Endothelial cell of umbilical vein (primary cell): ENCODE data around the gene GGPS1. TPM values are rescaled to one million over a fixed set of nuclear protein-coding genes. Genes with fewer than 3 reads are reported as not detected.

ENCODE experiments used
- BruUV-seq: library from RNA; stranded (reverse); fragments of 400-500 nt; replicated peaks from 2 replicates; lab custom pipeline; 2021; lab: Mats Ljungman, UMichigan
- CTCF ChIA-PET: fragments of 300-600, 350-600 bp; sonication (Branson Sonifier 250); formaldehyde crosslinking; loops from one replicate; lab custom pipeline; 2021; ENCODE audit warnings: antibody characterized with exemption, inconsistent platforms; lab: Charles Lee
- POLR2A ChIA-PET: fragments of 300-600, 350-600 bp; sonication (Branson Sonifier 250); formaldehyde crosslinking; loops from one replicate; lab custom pipeline; 2021; ENCODE audit warnings: antibody characterized with exemption, inconsistent platforms; lab: Charles Lee
- DNase-seq: peaks from one replicate; pipeline ENCODE4 v3.0.0-alpha.2; 2011; ENCODE audit warnings: low read depth, low spot score
- FAIRE-seq: peaks from 2 replicates; lab custom pipeline; 2011; peaks lifted over from hg19 to GRCh38; lab: Jason Lieb, UNC
- H2AFZ ChIP-seq: 2 replicates; pipeline ENCODE4 v1.6.0; 2012; ENCODE audit warnings: low read depth, low read length, control low read depth, inconsistent platforms
- H3K27ac ChIP-seq: 2 replicates; pipeline ENCODE4 v1.5.1; 2011; ENCODE audit warnings: low read depth, mild to moderate bottlenecking, control low read depth, low read length, moderate library complexity; ENCODE audit not compliant: insufficient read depth
- H3K27me3 ChIP-seq, 2 experiments: 2 replicates each; pipeline versions ENCODE4 v1.6.0 to v1.6.1; 2011; ENCODE audit warnings: low read length in 2 of 2, mixed read lengths in 1 of 2; ENCODE audit not compliant: control insufficient read depth in 2 of 2, insufficient read depth in 2 of 2
- H3K36me3 ChIP-seq, 2 experiments: 2 replicates in 1 of 2; 3 replicates in 1 of 2; pipeline ENCODE4 v1.5.1; 2011; ENCODE audit warnings: low read length in 2 of 2, mild to moderate bottlenecking in 1 of 2, moderate library complexity in 1 of 2; ENCODE audit not compliant: control insufficient read depth in 2 of 2, insufficient read depth in 2 of 2; ENCODE audit errors: extremely low read depth in 1 of 2
- H3K4me1 ChIP-seq: 3 replicates; pipeline ENCODE4 v1.5.1; 2011; ENCODE audit warnings: mild to moderate bottlenecking, low read length; ENCODE audit not compliant: control insufficient read depth, insufficient read depth; ENCODE audit errors: extremely low read depth
- H3K4me2 ChIP-seq: 2 replicates; pipeline ENCODE4 v1.6.1; 2011; ENCODE audit warnings: low read length, control low read depth, mixed read lengths; ENCODE audit not compliant: insufficient read depth
- H3K4me3 ChIP-seq, 3 experiments: fragments of 200-600 bp in 1 of 3; sonication (generic), shearing (Covaris generic) in 1 of 3; replicated peaks in 1 of 3; 2 replicates each; pipeline ENCODE4 v1.5.1; 2011 to 2016; ENCODE audit warnings: control low read depth in 3 of 3, low read length in 3 of 3, mild to moderate bottlenecking in 2 of 3, inconsistent platforms in 1 of 3, low read depth in 1 of 3, moderate library complexity in 1 of 3; ENCODE audit not compliant: insufficient read depth in 1 of 3
- H3K79me2 ChIP-seq: 2 replicates; pipeline ENCODE4 v1.6.0; 2012; ENCODE audit warnings: low read length, inconsistent platforms; ENCODE audit not compliant: control insufficient read depth, insufficient read depth
- H3K9ac ChIP-seq: replicated peaks from 2 replicates; pipeline ENCODE3; 2011; ENCODE audit warnings: low read length, control low read depth; ENCODE audit not compliant: insufficient read depth; ENCODE audit errors: extremely low read depth
- H3K9me1 ChIP-seq: replicated peaks from 3 replicates; pipeline ENCODE4 v1.6.0; 2011; ENCODE audit warnings: mild to moderate bottlenecking, low read length; ENCODE audit not compliant: control insufficient read depth, insufficient read depth; ENCODE audit errors: extremely low read depth
- H3K9me3 ChIP-seq: replicated peaks from 2 replicates; pipeline ENCODE4 v1.5.1; 2012; ENCODE audit warnings: low read length, inconsistent platforms; ENCODE audit not compliant: control insufficient read depth, insufficient read depth
- H4K20me1 ChIP-seq: replicated peaks from 2 replicates; pipeline ENCODE3; 2011; ENCODE audit warnings: mild to moderate bottlenecking, low read length; ENCODE audit not compliant: control insufficient read depth, insufficient read depth; ENCODE audit errors: extremely low read depth
- FOS ChIP-seq: IDR thresholded peaks from 2 replicates; pipeline ENCODE4 v1.6.1; 2011; ENCODE audit warnings: mild to moderate bottlenecking, low read length, moderate library complexity, borderline replicate concordance; ENCODE audit not compliant: insufficient read depth
- GATA2 ChIP-seq: IDR thresholded peaks from 2 replicates; pipeline ENCODE4 v1.7.0; 2011; ENCODE audit warnings: low read depth, mild to moderate bottlenecking, moderate library complexity, mixed read lengths, low read length; ENCODE audit not compliant: insufficient read length, insufficient read depth
- JUN ChIP-seq: IDR thresholded peaks from 2 replicates; pipeline ENCODE4 v1.6.1; 2011; ENCODE audit warnings: borderline replicate concordance, low read depth; ENCODE audit not compliant: insufficient read length, insufficient read depth
- MYC ChIP-seq: IDR thresholded peaks from one replicate; pipeline ENCODE4 v1.6.1; 2011; ENCODE audit warnings: mild to moderate bottlenecking, low read depth, low read length
- POLR2A ChIP-seq: IDR thresholded peaks from 2 replicates; pipeline ENCODE4 v1.6.1; 2012; ENCODE audit warnings: low read depth, mild to moderate bottlenecking, control low read depth, low read length
- POLR2AphosphoS5 ChIP-seq: IDR thresholded peaks from 2 replicates; pipeline ENCODE4 v1.6.1; 2012; ENCODE audit warnings: low read depth, mild to moderate bottlenecking, control low read depth, low read length, moderate library complexity; ENCODE audit not compliant: insufficient read depth
- dilution Hi-C: fragments of 300-500 bp; cut with MboI; formaldehyde crosslinking; loops from one replicate; pipeline ENCODE4 v1.15.0; 2019; ENCODE audit warnings: low sequenced_read_pairs; ENCODE audit not compliant: extremely low pct_ligation_motif_present
- intact Hi-C: fragments of 100-400 bp; cut with micrococcal nuclease; formaldehyde crosslinking; loops from one replicate; pipeline ENCODE4 v1.10.0; 2022
- polyA plus RNA-seq, 4 experiments: library from polyadenylated mRNA; depleted of rRNA in 3 of 4; stranded (reverse) in 3 of 4; unstranded in 1 of 4; fragments of >200 nt; gene quantifications; 2 replicates each; pipeline versions ENCODE4 v1.2.1 to v1.2.3, GENCODE V29; 2011 to 2012; ENCODE audit warnings: missing spikeins in 1 of 4
- total RNA-seq: library from RNA; stranded (reverse); gene quantifications from 2 replicates; pipeline ENCODE4 v1.2.3, GENCODE V29; 2021
- TF ChIP-seq, protein P1 (sequence below): IDR thresholded peaks from 2 replicates; pipeline ENCODE4 v1.6.1; 2011; ENCODE audit not compliant: insufficient read depth, insufficient read length
- TF ChIP-seq, protein P2 (sequence below), 2 donors: IDR thresholded peaks; 1 replicate in 1 of 2; 2 replicates in 1 of 2; pipeline ENCODE4 v1.5.1; 2011; ENCODE audit warnings: low read length in 2 of 2, mild to moderate bottlenecking in 2 of 2, moderate library complexity in 2 of 2, control low read depth in 1 of 2, inconsistent platforms in 1 of 2, low read depth in 1 of 2; ENCODE audit not compliant: insufficient read depth in 1 of 2; ENCODE audit errors: extremely low read depth in 1 of 2

GGPS1 gene
- total and polyA plus RNA-seq, 2 donors (not counting 3 experiments of a cell fraction or from before 2014, with no cell fraction given) = 10.7 to 29.5 TPM

DNA sequence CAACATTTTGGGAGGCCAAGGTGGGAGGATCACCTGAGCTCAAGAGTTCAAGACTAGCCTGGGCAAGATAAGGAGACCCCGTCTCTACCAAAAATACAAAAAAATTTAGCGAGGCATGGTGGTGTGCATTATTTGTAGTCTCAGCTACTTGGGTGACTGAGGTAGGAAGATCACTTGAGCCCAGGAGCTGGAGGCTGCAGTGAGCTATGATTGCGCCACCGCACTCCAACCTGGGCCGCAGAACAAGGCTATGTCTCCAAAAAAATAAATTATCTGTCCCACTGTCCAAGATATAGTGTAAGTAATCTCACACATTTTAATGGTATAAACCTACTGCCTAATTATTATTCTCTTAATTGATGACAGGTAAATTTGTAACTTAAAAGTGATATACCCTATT is 13.2 kb upstream of the GGPS1 start:
- Histone ChIP-seq H3K9me1 (no peaks in the 10 kb centered on the region), H3K9me3 (no peaks in the 10 kb centered on the region), H3K4me2 (no peak overlapping the region), H3K4me1 (peaks cover 2% of the 10 kb centered on the region), H3K27ac (no peak overlapping the region), H3K9ac (no peak overlapping the region), H3K27me3 (no peaks in the 10 kb centered on the region), H3K36me3 (peaks cover 0 to 2% of the 10 kb centered on the region in 2 experiments), H3K4me3 (no peak overlapping the region), H3K79me2 (peaks cover 94% of the 10 kb centered on the region), H4K20me1 (peaks cover 7% of the 10 kb centered on the region), H2AFZ (no peak overlapping the region)
- no TSS peak for BruUV-seq
- ChIA-PET POLR2A (no interaction called here), CTCF (interaction anchor here (1.4 kb wide), 1 partner anchor 10 kb away, joined by 4 read pairs; no protein-coding TSS in a partner anchor)
- dilution Hi-C loops (no loop called here), intact Hi-C loops (loop anchor here (2.0 kb wide), 1 partner anchor 26 kb away; no protein-coding TSS in a partner anchor)
- no peak for DNase-seq
- no peak for FAIRE-seq
- no peak for TF ChIP-seq FOS
- no peak for TF ChIP-seq MYC
- TF ChIP-seq POLR2A = no peak
- TF ChIP-seq POLR2AphosphoS5 = no peak
- TF ChIP-seq, protein P1, sequence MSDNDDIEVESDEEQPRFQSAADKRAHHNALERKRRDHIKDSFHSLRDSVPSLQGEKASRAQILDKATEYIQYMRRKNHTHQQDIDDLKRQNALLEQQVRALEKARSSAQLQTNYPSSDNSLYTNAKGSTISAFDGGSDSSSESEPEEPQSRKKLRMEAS = no peak
- no peak for TF ChIP-seq JUN
- TF ChIP-seq, protein P2, sequence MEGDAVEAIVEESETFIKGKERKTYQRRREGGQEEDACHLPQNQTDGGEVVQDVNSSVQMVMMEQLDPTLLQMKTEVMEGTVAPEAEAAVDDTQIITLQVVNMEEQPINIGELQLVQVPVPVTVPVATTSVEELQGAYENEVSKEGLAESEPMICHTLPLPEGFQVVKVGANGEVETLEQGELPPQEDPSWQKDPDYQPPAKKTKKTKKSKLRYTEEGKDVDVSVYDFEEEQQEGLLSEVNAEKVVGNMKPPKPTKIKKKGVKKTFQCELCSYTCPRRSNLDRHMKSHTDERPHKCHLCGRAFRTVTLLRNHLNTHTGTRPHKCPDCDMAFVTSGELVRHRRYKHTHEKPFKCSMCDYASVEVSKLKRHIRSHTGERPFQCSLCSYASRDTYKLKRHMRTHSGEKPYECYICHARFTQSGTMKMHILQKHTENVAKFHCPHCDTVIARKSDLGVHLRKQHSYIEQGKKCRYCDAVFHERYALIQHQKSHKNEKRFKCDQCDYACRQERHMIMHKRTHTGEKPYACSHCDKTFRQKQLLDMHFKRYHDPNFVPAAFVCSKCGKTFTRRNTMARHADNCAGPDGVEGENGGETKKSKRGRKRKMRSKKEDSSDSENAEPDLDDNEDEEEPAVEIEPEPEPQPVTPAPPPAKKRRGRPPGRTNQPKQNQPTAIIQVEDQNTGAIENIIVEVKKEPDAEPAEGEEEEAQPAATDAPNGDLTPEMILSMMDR (IDR thresholded peaks at IDR 0.05; ENCODE audit: extremely low read depth in 1 of 2, insufficient read depth in 1 of 2, low read depth in 1 of 2, low read length in 2 of 2) = no peak
- no peak for TF ChIP-seq GATA2
